Ovary (tissue), 9 donors: ENCODE results near the gene VAPA. TPM values are rescaled to one million over a fixed set of nuclear protein-coding genes. Genes with fewer than 3 reads are reported as not detected.

ENCODE experiments used
- DNase-seq, 5 donors: peaks; one replicate each; pipeline ENCODE4 v3.0.0-alpha.2; 2019 to 2020
- H3K27ac ChIP-seq, 2 donors: fragments of 200-600 bp; one replicate each; pipeline versions ENCODE4 v1.5.1 to v1.8.0; 2019 to 2022
- H3K27me3 ChIP-seq: fragments of 200-600 bp; one replicate; pipeline ENCODE4 v1.8.0; 2022
- H3K36me3 ChIP-seq: fragments of 200-600 bp; sonication (generic); one replicate; pipeline ENCODE4 v1.5.1; 2019
- H3K4me1 ChIP-seq: one replicate; pipeline ENCODE4 v1.8.1; 2013; ENCODE audit warnings: mild to moderate bottlenecking, moderate library complexity; ENCODE audit not compliant: insufficient read depth
- H3K4me3 ChIP-seq: fragments of 200-600 bp; sonication (generic); one replicate; pipeline ENCODE4 v1.5.1; 2017
- H3K9me3 ChIP-seq, 2 donors: fragments of 200-600 bp in 1 of 2; sonication (generic) in 1 of 2; one replicate each; pipeline versions ENCODE4 v1.5.1 to v1.8.1; 2013 to 2019; ENCODE audit warnings: mild to moderate bottlenecking in 1 of 2, moderate library complexity in 1 of 2
- EP300 ChIP-seq: sonication (generic); formaldehyde crosslinking; IDR thresholded peaks from one replicate; pipeline ENCODE4 v1.6.1; 2017; ENCODE audit warnings: antibody characterized with exemption
- POLR2A ChIP-seq: fragments of 450-650 bp; IDR thresholded peaks from one replicate; pipeline ENCODE4 v1.6.1; 2017; ENCODE audit warnings: antibody characterized with exemption, mild to moderate bottlenecking, moderate library complexity
- WGBS, 3 donors: extraction: QIAGEN DNeasy Blood & Tissue Kit in 1 of 3; methylation state at CpG; one replicate each; pipeline versions ENCODE4 v1.1.5 to v1.1.7; 2013 to 2017; 5-methylcytosine and 5-hydroxymethylcytosine counted together
- intact Hi-C, 4 donors: fragments of 100-400 bp; cut with DNase I; formaldehyde crosslinking; loops; one replicate each; pipeline versions ENCODE4 v1.11.0 to v1.15.1; 2022 to 2023
- polyA plus RNA-seq, 2 donors: library from polyadenylated mRNA; stranded (reverse); fragments of 200-250 nt in 1 of 2; fragments of 350-450 nt in 1 of 2; fragmentation: Illumina TruSeq in 1 of 2; extraction: RNeasy Lipid Tissue Mini Kit (QIAGEN cat#74804) in 1 of 2; gene quantifications; one replicate each; pipeline ENCODE4 v1.2.3, GENCODE V29; 2013 to 2014
- total RNA-seq, 7 donors: library from RNA; depleted of rRNA in 2 of 7; stranded (reverse); fragments of >200 nt in 2 of 7; fragmentation: NEBNext Ultra II Directional in 3 of 7; extraction: Animal tissue kit (Norgen Biotek cat#: 25700) in 3 of 7; gene quantifications; one replicate each; pipeline versions ENCODE4 v1.1.0 to v1.2.4, GENCODE V29; 2016 to 2023
- TF ChIP-seq, protein P1 (sequence below), 3 donors: fragments of 450-650 bp in 2 of 3; fragments of 200-600 bp in 1 of 3; IDR thresholded peaks; one replicate each; pipeline versions ENCODE4 v1.5.1 to v1.8.0; 2016 to 2022; ENCODE audit warnings: antibody characterized with exemption in 3 of 3, mild to moderate bottlenecking in 1 of 3
- donor health status: DM: no; HTN: no; CAD: no; lungs with moderate emphysema.
- donor health status: DM: no; HTN: no; CAD: no.
- donor health status: Bipolar disorder and iron deficiency.
- donor health status: DM: yes; HTN: yes; CAD: no.
- donor health status: DM: no; HTN: no; CAD: no.
- donor health status: DM: yes; HTN: yes; CAD: no.

Gene VAPA
- total and polyA plus RNA-seq, 9 donors, result 164 to 369 (median 254) TPM

GRCh38 chr18:9987345-9987744, 73.5 kb downstream of the VAPA start:
- WGBS, 3 donors, result 6 to 23% (median 14%) methylated on average over 8 of the region's 8 CpGs
- TF ChIP-seq, protein P1, sequence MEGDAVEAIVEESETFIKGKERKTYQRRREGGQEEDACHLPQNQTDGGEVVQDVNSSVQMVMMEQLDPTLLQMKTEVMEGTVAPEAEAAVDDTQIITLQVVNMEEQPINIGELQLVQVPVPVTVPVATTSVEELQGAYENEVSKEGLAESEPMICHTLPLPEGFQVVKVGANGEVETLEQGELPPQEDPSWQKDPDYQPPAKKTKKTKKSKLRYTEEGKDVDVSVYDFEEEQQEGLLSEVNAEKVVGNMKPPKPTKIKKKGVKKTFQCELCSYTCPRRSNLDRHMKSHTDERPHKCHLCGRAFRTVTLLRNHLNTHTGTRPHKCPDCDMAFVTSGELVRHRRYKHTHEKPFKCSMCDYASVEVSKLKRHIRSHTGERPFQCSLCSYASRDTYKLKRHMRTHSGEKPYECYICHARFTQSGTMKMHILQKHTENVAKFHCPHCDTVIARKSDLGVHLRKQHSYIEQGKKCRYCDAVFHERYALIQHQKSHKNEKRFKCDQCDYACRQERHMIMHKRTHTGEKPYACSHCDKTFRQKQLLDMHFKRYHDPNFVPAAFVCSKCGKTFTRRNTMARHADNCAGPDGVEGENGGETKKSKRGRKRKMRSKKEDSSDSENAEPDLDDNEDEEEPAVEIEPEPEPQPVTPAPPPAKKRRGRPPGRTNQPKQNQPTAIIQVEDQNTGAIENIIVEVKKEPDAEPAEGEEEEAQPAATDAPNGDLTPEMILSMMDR (IDR thresholded peaks at IDR 0.05), result no peak
- TF ChIP-seq EP300, result no peak
- TF ChIP-seq POLR2A, result no peak
- no peaks in the 10 kb centered on the region for H3K9me3 ChIP-seq
- no peak overlapping the region for H3K4me3 ChIP-seq
- no peaks in the 10 kb centered on the region for H3K27me3 ChIP-seq
- peaks cover 8% of the 10 kb centered on the region for H3K4me1 ChIP-seq
- intact Hi-C loops, result no loop called here
- peak overlapping the region in 1 of 2 donors; percentile 67 for H3K27ac ChIP-seq
- peak in 3 of 5 donors; percentile 47 to 75 (median 62) for DNase-seq
- H3K36me3 ChIP-seq, result no peaks in the 10 kb centered on the region

DNA sequence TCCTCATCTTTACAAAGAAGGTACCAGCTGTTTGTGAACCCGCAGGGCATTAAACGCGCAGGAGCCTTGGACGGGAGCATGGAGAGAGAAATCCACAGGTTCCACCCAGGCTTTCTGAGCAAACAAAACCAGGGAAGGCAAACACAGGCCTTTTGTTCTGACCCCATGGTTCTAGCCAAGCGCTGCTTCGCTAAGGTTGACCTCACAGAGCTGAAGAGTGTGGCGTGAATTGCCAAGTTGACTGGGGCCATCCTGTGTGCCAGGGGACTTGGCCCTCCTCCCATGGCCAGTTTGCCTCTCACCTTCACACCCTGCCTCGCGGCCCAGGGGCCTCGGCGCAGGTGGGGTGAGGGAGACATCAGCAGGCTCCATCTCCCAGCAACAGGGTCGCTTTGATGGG, 74.1 kb downstream of the VAPA start:
- no peaks in the 10 kb centered on the region for H3K36me3 ChIP-seq
- DNase-seq, result peak in 4 of 5 donors; percentile 43 to 78 (median 61)
- no peaks in the 10 kb centered on the region for H3K27me3 ChIP-seq
- TF ChIP-seq EP300 (no peak), POLR2A (no peak)
- TF ChIP-seq, protein P1 (IDR thresholded peaks at IDR 0.05), result no peak
- H3K4me3 ChIP-seq, result no peak overlapping the region
- intact Hi-C loops, result no loop called here
- peak overlapping the region in 1 of 2 donors; percentile 67 for H3K27ac ChIP-seq
- H3K9me3 ChIP-seq, result no peaks in the 10 kb centered on the region
- WGBS, 3 donors, result 21 to 49% (median 27%) methylated on average over 12 of the region's 12 CpGs
- peaks cover 12% of the 10 kb centered on the region for H3K4me1 ChIP-seq

GRCh38 chr18:9988665-9989064, 74.8 kb downstream of the VAPA start:
- TF ChIP-seq POLR2A (no peak), EP300 (no peak)
- TF ChIP-seq, protein P1 (IDR thresholded peaks at IDR 0.05), result no peak
- intact Hi-C loops, result no loop called here
- no peak for DNase-seq
- Histone ChIP-seq H3K4me3 (no peak overlapping the region), H3K27me3 (no peaks in the 10 kb centered on the region), H3K9me3 (no peaks in the 10 kb centered on the region), H3K27ac (no peak overlapping the region), H3K4me1 (peaks cover 16% of the 10 kb centered on the region), H3K36me3 (no peaks in the 10 kb centered on the region)
- 79 to 87% (median 82%) methylated on average over 9 of the region's 9 CpGs for WGBS, 3 donors

GRCh38 chr18:9989481-9989880, 75.7 kb downstream of the VAPA start:
- no peak for DNase-seq
- WGBS, 3 donors, result 58 to 67% (median 64%) methylated on average over 5 of the region's 5 CpGs
- Histone ChIP-seq H3K4me3 (no peak overlapping the region), H3K27ac (no peak overlapping the region), H3K9me3 (no peaks in the 10 kb centered on the region), H3K36me3 (no peaks in the 10 kb centered on the region), H3K27me3 (no peaks in the 10 kb centered on the region), H3K4me1 (peaks cover 19% of the 10 kb centered on the region)
- intact Hi-C loops, result no loop called here
- TF ChIP-seq, protein P1 (IDR thresholded peaks at IDR 0.05), result no peak
- TF ChIP-seq EP300 (no peak), POLR2A (no peak)
